ENCODE measurements around the gene COPG2.
"Not testable (repeated sequence)": the region's sequence is repeated elsewhere in the genome, so short reads cannot be mapped to it uniquely, and the experiment has no call there.

Gene COPG2

GRCh38 chr7:130668258-130669084 is at the start of gene COPG2:
COPG2 (minus strand) TSS chr7:130668748; CDS start chr7:130668668, 80 bp downstream.
- H3K4me3 ChIP-seq (ENCODE audit: low read depth, low read length) = peak within 1 kb of the TSS; percentile 84

GRCh38 chr7:130712416-130712815 is 43.9 kb upstream of the COPG2 start:
- H3K4me3 ChIP-seq (ENCODE audit: low read depth, low read length) = no peak overlapping the region

- no peak overlapping the region for H3K4me3 ChIP-seq (ENCODE audit: low read depth, low read length)
Observed at GRCh38 chr7:130708766-130709165, 40.2 kb upstream of the COPG2 start.

- H3K4me3 ChIP-seq (ENCODE audit: low read depth, low read length) = no peak overlapping the region
Observed at GRCh38 chr7:130708001-130708400, 39.5 kb upstream of the COPG2 start.

GRCh38 chr7:130703851-130704250 is 35.3 kb upstream of the COPG2 start:
- no peak overlapping the region for H3K4me3 ChIP-seq (ENCODE audit: low read depth, low read length)

- no peak overlapping the region for H3K4me3 ChIP-seq (ENCODE audit: low read depth, low read length)
Observed at GRCh38 chr7:130701650-130702049, 33.1 kb upstream of the COPG2 start.

- no peak overlapping the region for H3K4me3 ChIP-seq (ENCODE audit: low read depth, low read length)
Observed at GRCh38 chr7:130700760-130701159, 32.2 kb upstream of the COPG2 start.

GRCh38 chr7:130699686-130700085 is 31.1 kb upstream of the COPG2 start:
- no peak overlapping the region for H3K4me3 ChIP-seq (ENCODE audit: low read depth, low read length)

- no peak overlapping the region for H3K4me3 ChIP-seq (ENCODE audit: low read depth, low read length)
Observed at GRCh38 chr7:130697820-130698219, 29.3 kb upstream of the COPG2 start.

GRCh38 chr7:130695840-130696239 is 27.3 kb upstream of the COPG2 start:
- no peak overlapping the region for H3K4me3 ChIP-seq (ENCODE audit: low read depth, low read length)

GRCh38 chr7:130692396-130692795 is 23.8 kb upstream of the COPG2 start:
- H3K4me3 ChIP-seq (ENCODE audit: low read depth, low read length) = not testable (repeated sequence)

GRCh38 chr7:130689683-130690082 is 21.1 kb upstream of the COPG2 start:
- no peak overlapping the region for H3K4me3 ChIP-seq (ENCODE audit: low read depth, low read length)

GRCh38 chr7:130683026-130683425 is 14.5 kb upstream of the COPG2 start:
- no peak overlapping the region for H3K4me3 ChIP-seq (ENCODE audit: low read depth, low read length)

- no peak overlapping the region for H3K4me3 ChIP-seq (ENCODE audit: low read depth, low read length)
Observed at GRCh38 chr7:130674456-130674855, 5.9 kb upstream of the COPG2 start.

- no peak overlapping the region for H3K4me3 ChIP-seq (ENCODE audit: low read depth, low read length)
Observed at GRCh38 chr7:130673066-130673465, 4.5 kb upstream of the COPG2 start.

GRCh38 chr7:130672146-130672545 is 3.6 kb upstream of the COPG2 start:
- no peak overlapping the region for H3K4me3 ChIP-seq (ENCODE audit: low read depth, low read length)

- peak overlapping the region; percentile 84 for H3K4me3 ChIP-seq (ENCODE audit: low read depth, low read length)
Observed at GRCh38 chr7:130669085-130669700, 645 bp upstream of the COPG2 start.

- H3K4me3 ChIP-seq (ENCODE audit: low read depth, low read length) = peak overlapping the region; percentile 84
Observed at GRCh38 chr7:130667593-130668257, 823 bp downstream of the COPG2 start.

GRCh38 chr7:130662426-130662825 is 6.1 kb downstream of the COPG2 start:
- H3K4me3 ChIP-seq (ENCODE audit: low read depth, low read length) = no peak overlapping the region

GRCh38 chr7:130655286-130655685 is 13.3 kb downstream of the COPG2 start:
- no peak overlapping the region for H3K4me3 ChIP-seq (ENCODE audit: low read depth, low read length)

GRCh38 chr7:130654850-130655249 is 13.7 kb downstream of the COPG2 start:
- no peak overlapping the region for H3K4me3 ChIP-seq (ENCODE audit: low read depth, low read length)

- no peak overlapping the region for H3K4me3 ChIP-seq (ENCODE audit: low read depth, low read length)
Observed at GRCh38 chr7:130650611-130651120, 17.9 kb downstream of the COPG2 start.

Measured in iPS-11a (cell line).